Frontal cortex (tissue), 4 donors: ENCODE results near the gene GRK3. TPM values are rescaled to one million over a fixed set of nuclear protein-coding genes. Genes with fewer than 3 reads are reported as not detected.

Experiments used
- DNase-seq, 2 donors: peaks; one replicate each; pipeline ENCODE4 v3.0.0; 2012; ENCODE audit warnings: low spot score in 2 of 2
- FAIRE-seq: peaks from 2 replicates; lab custom pipeline; 2012; peaks lifted over from hg19 to GRCh38; lab: Jason Lieb, UNC
- total RNA-seq: library from RNA; depleted of rRNA; stranded (reverse); fragments of >200 nt; gene quantifications from one replicate; pipeline ENCODE4 v1.2.3, GENCODE V29; 2014
- donor health status: control.
- donor health status: control.
- donor health status: control.

The GRK3 gene
- total RNA-seq, 1 donor from 2014 or later = 60.7 TPM

DNA sequence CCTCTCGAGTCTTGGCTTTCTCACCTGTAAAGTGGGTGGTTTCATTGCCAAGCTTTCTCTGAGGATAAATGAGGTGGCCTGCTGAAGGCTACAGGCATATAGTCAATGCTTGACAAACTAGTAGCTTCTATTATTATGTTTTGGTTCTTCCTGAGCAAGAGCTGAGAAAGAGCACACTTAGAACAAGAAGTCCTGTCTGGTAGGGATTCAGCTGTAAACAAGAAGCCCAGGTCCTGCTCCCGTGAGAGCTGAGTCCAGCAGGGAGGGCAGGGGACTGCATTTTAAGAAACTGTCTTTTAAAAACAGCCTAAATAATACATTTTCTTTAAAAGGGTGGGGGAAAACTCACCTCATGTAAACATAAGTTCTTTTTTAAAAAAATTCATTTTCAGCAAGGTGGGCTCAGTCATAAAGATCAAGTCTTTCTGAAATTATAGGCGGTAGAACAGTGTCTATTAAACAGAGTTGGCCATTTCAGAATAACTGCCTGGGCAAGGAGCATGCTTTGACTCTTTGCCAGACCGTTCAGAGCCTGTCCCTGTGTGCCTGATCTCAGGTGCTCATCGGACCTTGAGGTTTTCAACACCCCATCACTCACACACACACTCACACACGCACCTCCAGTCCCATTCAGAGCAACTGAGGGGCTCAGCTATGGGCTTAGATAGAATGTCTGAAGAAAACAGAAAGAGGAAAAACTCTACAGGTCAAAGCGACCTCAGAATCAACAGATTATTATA, 148.4 kb downstream of the GRK3 start:
- FAIRE-seq (no peak), DNase-seq (no peak)

DNA sequence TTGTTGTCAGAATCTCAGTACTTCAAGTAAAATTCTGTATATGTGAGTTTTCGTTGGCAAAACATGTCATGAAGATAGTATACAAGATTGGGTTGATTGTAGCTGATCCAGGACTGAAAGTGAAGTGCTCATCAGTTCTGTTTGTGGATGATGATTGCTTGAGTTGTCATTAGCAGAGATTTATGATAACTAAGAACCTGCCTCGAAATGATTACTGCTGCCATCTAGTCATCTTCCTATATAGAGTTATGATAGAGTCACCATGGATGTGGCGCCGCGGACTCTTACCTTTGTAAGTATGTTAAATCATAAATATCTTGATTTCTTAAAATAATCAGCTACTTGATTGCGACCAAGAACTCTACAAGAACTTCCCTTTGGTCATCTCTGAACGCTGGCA, 149.6 kb downstream of the GRK3 start:
- DNase-seq = no peak

DNA sequence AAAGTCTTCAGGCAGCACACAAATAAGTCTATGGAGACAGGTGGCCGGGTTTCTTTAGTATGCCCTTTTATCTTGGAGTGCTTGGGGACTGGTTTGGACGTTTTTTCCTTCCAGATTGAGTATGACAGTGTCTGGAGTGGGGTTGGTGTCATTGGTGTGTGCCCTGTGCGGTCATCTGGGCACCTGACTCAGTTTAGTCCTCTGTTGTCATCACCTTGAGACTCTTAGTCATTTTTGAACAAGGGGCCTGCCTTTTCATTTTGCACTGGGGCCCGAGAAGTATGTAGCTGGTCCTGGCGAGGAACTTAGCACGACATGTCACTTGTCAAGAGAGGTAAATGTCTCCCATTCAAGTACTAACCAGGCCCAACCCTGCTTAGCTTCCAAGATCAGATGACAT, 150.3 kb downstream of the GRK3 start:
- DNase-seq = no peak
- FAIRE-seq = no peak

More for the DNA sequence above, 149.6 kb downstream of the GRK3 start:
- no peak for FAIRE-seq

DNA sequence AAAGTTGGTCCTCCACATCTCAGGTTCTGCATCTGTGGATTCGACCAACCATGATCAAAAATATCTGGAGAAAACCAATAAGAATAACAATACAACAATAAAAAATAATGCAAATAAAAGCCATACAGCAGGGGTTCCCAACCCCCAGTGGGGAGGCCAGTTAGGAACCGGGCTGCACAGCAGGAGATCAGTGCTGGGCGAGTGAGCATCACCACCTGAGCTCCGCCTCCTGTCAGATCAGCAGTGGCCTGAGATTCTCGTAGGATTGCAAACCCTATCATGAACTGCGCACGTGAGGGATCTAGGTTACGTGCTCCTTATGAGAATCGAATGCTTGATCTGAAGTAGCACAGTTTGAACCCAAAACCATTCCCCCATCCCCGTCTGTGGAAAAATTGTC, 152.2 kb downstream of the GRK3 start:
- FAIRE-seq (no peak), DNase-seq (no peak)

DNA sequence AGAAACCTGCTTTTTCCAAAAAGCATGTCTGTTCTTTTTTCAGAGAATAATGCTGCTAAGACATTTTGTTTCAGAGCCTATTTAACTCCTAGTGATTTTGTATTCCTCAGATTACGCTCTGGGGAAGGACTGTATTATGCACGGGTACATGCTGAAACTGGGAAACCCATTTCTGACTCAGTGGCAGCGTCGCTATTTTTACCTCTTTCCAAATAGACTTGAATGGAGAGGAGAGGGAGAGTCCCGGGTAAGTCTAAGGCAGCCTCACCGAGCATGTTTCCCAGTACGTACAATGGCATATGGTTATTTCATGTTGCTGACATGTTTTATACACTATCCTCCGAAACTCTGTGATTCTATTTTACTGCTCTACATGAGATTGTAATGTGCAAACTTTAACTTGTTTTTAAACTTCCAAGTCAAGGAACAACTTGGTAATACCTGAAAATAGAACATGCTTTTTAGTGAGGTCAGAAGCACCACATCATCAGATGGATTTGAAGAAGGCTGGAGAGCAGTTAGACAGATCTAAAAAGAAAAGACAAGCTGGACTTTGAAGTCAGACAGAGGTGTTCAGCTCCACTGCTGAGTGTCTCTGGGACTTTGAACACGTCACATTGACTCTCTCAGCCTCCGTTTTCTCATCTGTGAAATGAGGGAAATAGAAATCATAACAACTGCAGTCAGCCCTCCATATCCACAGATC, 153.8 kb downstream of the GRK3 start:
- no peak for DNase-seq
- no peak for FAIRE-seq

DNA sequence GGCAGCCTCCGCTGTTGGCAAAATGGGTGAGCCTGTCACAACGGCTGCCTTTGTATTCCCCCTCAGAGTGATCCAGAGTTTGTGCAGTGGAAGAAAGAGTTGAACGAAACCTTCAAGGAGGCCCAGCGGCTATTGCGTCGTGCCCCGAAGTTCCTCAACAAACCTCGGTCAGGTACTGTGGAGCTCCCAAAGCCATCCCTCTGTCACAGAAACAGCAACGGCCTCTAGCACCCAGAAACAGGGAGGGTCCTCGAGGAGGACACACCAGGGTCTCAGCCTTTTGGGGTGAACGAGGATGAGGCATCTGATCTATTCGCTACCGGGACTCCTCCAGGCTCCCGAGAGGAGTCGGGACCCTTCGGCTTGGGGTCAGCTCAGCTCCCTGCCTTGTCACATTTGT, 157.7 kb downstream of the GRK3 start:
- no peak for FAIRE-seq
- DNase-seq = no peak

DNA sequence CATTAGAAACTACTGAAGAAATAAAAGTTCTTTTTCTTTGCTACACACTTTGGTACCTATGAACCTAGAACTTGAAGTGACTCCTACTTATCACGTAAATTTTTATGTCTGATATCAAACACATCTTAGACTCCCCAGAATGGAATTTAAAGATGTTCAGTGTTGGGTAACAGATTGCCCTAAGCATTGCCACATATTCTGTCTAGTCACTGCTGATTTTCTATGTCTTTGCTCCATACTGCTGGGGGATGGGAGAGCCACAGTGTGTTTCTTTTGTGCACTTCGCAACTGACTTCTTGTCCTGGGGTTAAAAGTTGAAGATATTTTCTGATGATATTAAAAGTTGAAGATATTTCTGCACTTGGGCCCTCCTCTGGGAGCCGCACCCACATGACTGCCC, 158.2 kb downstream of the GRK3 start:
- no peak for DNase-seq
- no peak for FAIRE-seq

DNA sequence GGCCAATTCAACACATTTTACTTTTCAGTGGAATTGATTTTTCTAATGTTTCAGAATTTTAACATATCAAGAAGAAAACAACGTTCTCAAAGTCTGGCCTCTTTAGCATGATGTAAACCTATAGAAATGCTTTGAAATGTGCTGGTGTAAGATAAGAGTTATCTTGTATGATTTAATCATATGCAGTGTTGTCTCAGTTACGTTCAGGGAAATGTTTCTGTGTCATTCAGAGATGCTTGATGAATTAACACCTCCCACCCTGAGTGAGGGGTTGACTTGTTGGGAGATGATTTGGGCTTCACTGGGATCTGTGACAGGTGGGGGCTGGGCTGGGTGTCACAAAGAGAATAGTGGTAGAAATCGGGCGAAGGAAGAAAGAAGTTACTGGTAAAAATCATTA, 161.8 kb downstream of the GRK3 start:
- FAIRE-seq (no peak), DNase-seq (no peak)

DNA sequence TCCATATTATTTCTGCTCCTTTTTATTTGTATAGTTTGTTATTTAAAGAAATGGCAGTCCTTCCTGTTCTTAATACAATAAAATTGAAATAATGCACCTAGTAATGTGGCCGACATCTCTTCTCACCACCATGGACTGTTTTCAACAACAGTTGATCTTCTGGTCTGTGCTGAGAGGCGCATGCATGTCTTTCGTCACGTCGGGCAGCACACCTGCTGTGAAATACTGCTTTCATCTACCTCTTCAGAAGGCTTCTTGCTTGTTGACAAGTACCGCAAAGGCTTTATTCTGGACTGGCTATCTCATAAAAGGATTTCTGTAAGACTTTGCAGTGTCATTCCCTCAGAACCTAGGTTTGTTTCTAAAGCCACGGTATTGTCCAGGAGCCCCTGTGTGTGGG, 163.6 kb downstream of the GRK3 start:
- no peak for FAIRE-seq
- no peak for DNase-seq

DNA sequence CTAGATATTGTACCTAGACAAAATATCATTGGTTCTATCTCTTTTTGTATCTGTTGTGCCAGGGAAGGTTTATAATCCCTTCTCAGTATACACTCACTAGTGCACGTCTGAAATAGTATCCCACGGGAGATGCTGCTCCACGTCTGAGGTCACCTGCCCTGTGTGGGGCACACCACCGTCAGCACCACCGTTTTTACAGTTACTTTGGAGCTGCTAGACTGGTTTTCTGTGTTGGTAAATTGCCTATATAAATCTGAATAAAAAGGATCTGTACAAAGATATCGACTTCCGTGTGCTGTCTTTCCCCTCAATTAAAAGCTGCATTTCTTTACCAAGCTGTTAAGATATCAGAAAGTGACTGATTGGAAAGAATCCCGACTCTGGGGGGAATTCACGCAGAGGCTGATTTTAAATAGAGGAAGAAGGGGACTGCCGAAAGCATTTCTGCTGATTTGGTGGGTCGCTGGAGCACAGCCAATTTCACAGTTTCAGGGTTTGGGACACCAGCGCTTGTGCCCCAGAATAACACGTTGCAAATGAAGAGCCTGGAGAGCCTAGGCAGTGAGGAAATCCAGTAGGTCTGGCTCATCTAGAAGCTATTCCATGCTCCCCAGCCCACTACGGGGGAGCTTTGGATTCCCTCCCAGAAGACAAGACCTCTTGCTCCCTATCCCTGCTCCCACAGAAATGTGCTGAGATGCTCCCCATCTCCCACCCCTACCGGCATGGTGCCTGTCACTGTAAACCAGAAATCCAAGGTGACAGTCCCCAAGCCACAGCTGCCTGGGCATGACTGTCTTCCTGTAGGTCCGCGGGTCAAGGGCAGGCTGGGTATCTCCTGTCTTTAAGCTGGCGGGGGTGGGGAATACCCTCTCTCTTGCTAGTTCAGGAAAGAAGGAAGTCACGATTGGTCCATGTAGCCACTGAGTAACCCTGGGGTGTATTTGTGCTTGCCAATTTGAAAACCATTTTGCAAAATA, 164.8 kb downstream of the GRK3 start:
- DNase-seq = no peak

DNA sequence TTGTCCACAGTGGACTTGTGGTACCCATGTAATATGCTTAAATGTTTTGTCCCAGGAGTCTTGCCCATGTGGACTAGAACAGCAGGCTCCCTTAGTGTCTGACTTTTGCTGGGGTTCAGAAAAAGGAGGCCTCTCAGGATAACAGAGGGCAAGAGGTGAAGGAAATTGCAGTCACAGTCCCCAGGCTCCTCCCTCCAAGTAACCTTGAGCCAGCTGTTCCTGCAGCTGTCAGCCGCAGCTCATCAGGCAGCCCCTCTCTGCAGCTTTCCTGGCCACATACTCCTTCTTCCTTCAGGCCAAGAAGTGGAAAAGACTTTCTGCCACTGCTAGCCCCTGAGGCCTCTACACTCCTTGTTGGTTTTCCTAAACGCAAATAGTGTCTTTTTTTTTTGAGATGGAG, 171.2 kb downstream of the GRK3 start:
- DNase-seq (no peak), FAIRE-seq (no peak)

More for the DNA sequence above, 164.8 kb downstream of the GRK3 start:
- no peak for FAIRE-seq

DNA sequence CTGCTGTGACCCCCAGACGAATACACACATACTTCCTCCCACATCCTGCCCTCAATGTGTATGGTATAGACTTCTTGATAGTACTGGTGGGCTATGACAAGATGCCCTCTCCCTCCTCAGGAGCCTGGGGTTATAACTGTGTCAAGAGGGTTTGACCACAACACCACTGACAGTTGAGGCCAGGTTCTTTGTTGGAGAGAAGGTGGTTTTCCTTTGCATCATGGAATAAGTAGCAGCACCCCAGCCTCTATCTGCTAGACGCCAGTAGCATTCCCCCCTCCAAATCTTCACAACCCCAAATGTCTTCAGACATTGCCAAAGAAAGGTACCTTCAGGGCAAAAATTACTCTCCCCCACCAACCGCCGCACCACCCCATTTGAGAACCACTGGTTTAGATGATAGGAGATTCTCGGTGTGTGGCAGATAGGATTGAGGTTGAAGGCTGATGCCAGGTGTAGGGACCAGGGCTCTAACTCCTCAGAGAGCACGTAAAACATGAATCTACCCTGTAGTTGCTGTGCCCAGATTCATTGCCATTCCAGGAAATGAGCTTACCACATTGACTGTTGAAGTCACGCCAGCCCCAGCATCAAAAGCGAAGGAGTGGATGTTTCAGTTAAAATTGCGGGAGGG, 172.0 kb downstream of the GRK3 start:
- DNase-seq (no peak), FAIRE-seq (no peak)

DNA sequence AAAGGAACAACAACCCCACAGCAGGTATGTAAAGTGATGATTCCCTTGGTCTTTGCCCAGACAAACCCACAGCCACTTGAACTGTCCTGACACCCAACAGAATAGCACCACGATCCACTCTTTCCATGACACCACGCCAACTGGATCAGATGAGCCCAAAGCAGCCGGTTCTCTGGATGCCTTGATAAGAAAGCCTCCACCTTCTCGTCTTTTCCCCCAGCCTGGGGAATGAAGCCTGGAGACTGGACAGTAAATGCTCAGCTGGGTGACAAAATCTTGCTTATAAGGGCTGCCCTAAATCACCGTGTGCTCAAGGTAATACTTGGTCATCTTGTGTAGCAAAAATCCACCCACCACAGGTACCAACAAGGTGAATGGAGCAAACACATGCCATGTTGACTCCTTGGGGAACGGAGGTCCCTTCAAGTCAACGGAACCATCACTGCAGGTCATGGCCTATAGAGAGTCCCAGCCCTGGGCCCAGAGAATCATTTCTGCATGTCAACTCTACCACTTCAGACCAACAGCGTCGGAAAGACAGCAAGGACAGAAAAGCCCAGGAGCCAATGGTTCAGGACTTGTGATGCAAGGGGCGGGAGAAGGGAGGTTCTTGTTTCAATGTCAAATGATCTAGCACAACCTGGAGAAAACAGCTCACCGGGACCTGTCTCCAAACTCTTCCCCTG, 175.3 kb downstream of the GRK3 start:
- FAIRE-seq = no peak
- no peak for DNase-seq

DNA sequence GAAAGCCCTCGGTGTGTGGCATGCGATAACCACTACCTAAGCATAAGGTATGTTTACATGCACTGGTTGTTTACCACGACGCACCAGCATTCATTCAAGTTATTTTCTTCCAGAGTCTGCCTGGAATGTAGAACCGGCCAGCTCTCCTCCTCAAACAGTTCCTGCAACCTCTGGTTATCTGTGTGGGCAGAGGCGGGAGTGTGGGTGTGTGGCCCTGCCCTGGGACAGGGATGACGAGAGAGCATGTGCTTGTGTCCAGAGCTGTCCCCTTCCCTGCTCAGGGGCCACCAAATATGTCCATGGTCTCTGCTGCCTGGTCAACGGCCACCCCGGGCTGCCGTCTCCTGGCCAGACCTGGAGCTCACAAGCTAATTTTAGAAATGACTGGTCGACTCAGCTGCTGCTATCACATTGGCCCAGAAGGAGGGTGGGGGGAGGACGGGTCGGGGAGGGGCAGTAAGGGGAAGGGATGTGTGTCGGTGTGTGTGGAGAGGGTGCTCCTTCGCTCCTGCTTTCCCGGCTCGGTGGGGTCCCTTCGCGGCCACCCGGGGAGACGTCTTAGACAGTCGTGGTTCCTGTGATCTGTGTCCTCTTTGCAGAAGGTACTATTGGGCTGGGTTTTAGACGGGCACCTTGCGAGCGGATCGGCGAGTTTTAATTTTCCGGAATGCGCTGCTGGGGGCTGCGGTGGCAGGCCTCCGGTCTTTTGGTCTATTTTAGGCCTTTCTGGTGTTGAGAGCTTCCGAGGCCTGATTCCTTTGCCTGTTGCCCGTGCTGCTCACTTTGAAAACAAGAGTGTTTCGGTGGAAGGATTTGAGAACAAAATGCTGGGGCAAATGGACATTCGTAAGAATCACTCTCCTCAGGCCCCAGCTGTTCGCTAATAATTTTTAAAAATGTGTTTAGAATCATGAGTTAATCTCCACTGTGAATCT, 177.5 kb downstream of the GRK3 start, which contains the start of gene MYO18B:
Gene MYO18B (plus strand): TSS at position 497 of the 935 bp plus-strand sequence. CDS start 18,905 bp downstream, outside the sequence.
- DNase-seq (no peak), FAIRE-seq (no peak)

DNA sequence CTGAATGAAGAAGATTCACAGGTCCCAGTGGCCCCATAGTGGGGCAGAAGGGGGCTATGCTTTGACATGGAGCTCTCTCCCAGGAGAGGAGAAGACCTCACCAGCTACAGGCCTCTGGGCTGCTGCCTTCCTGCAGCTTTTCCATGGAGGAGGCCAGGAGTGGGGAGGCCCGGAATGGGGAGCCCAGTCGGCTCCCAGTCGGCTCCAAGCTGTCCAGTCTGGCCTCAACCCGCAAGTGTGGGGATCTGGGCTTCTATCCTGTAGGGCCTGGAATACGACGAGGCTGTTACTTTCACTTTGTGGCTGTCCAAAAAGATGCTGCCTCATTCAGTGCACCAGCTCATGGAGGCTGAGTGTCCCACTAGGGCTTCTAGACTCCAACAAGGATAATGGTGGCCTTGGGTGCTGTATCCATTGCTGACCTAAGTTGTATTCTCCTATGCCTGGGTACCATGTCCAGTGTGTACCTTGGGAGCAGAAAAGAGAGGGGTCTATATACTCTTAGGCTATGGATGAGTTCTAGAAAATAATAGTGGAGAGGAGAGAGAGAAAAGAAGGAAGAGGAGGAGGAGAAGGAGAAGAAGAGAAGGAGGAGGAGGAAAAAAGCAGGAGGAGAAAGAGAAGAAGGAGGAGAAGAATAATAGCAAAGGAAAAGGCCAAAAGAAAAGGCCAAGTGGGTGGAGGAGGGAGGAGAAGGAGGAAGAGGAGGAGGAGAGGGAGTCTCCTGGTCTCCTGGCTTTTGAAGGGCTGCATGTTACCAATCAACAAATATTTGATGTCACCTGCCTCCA, 178.6 kb downstream of the GRK3 start:
- DNase-seq (no peak), FAIRE-seq (no peak)

DNA sequence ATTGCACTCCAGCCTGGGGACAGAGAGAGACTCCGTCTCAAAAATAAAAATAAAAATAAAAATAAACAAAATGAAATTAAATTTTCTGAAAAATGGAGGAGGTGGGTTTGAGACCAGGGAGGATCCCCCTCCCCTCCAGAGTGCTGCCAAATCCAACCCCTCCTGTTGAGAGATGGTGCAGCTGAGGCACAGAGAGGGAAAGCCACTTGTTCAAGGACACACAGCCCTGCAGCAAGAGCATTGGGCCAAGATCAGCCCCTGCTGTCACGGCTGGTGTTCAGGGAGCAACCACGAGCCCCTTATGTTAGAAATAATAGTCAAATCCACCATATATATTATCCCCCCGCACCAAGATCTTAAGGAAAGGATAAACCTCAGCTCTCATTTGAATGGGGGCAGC, 180.2 kb downstream of the GRK3 start:
- FAIRE-seq (no peak), DNase-seq (no peak)

DNA sequence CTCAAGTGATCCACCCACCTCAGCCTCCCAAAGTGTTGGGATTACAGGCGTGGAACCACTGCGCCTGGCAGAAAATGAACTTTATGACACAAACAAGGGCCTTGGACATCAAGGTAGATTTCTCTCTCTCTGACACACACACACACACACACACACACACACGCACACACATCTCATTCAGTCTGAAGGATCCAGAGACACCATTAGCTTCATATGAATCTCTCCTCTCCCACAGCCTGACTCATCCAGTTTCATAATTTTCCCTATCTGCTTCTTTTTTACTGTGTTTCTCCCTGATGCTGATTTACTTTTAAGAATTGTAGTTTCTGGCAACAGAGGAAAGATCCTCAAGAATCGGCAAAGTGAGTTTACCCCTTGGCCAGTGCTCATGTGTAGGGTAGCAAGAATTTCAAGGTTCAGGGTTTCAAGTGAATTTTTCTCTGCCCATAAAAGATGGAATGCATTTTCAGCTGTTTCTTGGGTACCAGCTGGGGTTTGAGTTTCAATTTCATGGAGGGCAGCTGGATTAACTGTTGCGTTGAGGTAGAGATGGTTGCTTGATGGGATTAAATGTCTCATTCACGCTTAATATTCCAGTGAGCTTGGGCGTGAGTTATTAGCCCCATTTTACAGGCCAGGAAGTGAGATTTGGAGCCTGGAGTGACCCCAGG, 181.0 kb downstream of the GRK3 start:
- FAIRE-seq (no peak), DNase-seq (no peak)
